ENCODE measurements around the gene PUM2.

DNA sequence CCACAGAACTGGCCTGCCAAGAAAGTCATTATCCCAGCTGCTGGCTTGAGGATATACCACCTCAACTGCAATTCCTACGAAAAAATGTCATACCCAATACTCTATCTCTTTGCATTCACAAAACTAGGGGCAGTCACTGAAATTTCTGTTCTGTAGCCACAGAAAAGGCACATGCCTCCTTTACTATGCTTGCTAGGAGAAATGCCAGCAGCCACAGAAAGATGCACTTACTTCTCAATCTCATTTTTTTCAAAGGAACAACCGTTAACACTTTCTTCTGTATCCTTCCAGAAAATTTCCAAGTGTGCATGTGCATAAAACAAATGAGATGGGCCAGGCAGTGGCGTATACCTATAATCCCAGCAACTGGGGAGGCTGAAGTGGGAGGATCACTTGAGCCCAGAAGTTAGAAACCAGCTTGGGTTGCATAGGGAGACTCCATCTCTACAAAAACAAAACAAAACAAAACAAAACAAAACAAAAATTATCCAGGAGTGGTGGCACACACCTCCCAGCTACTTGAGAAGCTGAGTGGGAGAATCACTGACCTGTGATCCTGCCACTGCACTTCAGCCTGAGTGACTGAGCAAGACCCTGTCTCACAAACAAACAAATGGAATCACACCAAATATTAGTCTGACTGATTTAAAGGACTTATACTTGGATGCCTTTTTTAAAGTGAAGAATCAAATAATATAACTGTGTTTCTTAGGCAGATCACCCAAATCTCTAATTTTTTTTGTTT, 22.4 kb upstream of the PUM2 start:
- TF ChIP-seq, protein P1, sequence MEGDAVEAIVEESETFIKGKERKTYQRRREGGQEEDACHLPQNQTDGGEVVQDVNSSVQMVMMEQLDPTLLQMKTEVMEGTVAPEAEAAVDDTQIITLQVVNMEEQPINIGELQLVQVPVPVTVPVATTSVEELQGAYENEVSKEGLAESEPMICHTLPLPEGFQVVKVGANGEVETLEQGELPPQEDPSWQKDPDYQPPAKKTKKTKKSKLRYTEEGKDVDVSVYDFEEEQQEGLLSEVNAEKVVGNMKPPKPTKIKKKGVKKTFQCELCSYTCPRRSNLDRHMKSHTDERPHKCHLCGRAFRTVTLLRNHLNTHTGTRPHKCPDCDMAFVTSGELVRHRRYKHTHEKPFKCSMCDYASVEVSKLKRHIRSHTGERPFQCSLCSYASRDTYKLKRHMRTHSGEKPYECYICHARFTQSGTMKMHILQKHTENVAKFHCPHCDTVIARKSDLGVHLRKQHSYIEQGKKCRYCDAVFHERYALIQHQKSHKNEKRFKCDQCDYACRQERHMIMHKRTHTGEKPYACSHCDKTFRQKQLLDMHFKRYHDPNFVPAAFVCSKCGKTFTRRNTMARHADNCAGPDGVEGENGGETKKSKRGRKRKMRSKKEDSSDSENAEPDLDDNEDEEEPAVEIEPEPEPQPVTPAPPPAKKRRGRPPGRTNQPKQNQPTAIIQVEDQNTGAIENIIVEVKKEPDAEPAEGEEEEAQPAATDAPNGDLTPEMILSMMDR (IDR thresholded peaks at IDR 0.05 in 4 of 5, conservative IDR thresholded peaks at IDR 0.05 in 1 of 5), result no peak
- no peak for TF ChIP-seq POLR2A (IDR thresholded peaks at IDR 0.05)

Data from gastrocnemius medialis (tissue), 4 donors.